Measurements from ENCODE around the gene EBPL. TPM values are rescaled to one million over a fixed set of nuclear protein-coding genes. Genes with fewer than 3 reads are reported as not detected.

Gene EBPL
- total RNA-seq, 1 experiment from 2014 or later, result 60.9 TPM

GRCh38 chr13:49731766-49732165 lies 40.5 kb upstream of the EBPL start:
- in situ Hi-C loops (cut with HindIII; ENCODE audit: low pct_unique_long_range_greater_than_20kb, low sequenced_read_pairs), result no loop called here
- ATAC-seq, result no peak
- no peak overlapping the region for H3K27ac ChIP-seq (ENCODE audit: low read length)
- peaks cover 4% of the 10 kb centered on the region for H3K36me3 ChIP-seq (ENCODE audit: control insufficient read depth, insufficient read depth, low read length)
- no TSS peak for BruUV-seq (replicated peaks)
- DNase-seq (ENCODE audit: low read depth, low spot score), result no peak
- POLR2A ChIA-PET, result no interaction called here
- CTCF ChIA-PET, result no interaction called here
- intact Hi-C loops (cut with micrococcal nuclease; ENCODE audit: unreplicated experiment), result no loop called here
- H3K9me3 ChIP-seq (ENCODE audit: control insufficient read depth, insufficient read depth, low read depth, low read length), result no peaks in the 10 kb centered on the region
- H3K4me1 ChIP-seq (ENCODE audit: control insufficient read depth, insufficient read depth, low read length), result no peaks in the 10 kb centered on the region
- H3K27me3 ChIP-seq (ENCODE audit: control insufficient read depth, insufficient read depth, low read length), result no peaks in the 10 kb centered on the region
- TF ChIP-seq SIN3A (IDR thresholded peaks at IDR 0.05; ENCODE audit: borderline replicate concordance, insufficient read depth, low read depth, low read length) (no peak), TCF7L2 (IDR thresholded peaks at IDR 0.05; ENCODE audit: low read depth, low read length) (no peak), POLR2AphosphoS5 (IDR thresholded peaks at IDR 0.05; ENCODE audit: low read depth, low read length) (no peak)
- TF ChIP-seq, protein P1, sequence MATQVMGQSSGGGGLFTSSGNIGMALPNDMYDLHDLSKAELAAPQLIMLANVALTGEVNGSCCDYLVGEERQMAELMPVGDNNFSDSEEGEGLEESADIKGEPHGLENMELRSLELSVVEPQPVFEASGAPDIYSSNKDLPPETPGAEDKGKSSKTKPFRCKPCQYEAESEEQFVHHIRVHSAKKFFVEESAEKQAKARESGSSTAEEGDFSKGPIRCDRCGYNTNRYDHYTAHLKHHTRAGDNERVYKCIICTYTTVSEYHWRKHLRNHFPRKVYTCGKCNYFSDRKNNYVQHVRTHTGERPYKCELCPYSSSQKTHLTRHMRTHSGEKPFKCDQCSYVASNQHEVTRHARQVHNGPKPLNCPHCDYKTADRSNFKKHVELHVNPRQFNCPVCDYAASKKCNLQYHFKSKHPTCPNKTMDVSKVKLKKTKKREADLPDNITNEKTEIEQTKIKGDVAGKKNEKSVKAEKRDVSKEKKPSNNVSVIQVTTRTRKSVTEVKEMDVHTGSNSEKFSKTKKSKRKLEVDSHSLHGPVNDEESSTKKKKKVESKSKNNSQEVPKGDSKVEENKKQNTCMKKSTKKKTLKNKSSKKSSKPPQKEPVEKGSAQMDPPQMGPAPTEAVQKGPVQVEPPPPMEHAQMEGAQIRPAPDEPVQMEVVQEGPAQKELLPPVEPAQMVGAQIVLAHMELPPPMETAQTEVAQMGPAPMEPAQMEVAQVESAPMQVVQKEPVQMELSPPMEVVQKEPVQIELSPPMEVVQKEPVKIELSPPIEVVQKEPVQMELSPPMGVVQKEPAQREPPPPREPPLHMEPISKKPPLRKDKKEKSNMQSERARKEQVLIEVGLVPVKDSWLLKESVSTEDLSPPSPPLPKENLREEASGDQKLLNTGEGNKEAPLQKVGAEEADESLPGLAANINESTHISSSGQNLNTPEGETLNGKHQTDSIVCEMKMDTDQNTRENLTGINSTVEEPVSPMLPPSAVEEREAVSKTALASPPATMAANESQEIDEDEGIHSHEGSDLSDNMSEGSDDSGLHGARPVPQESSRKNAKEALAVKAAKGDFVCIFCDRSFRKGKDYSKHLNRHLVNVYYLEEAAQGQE (IDR thresholded peaks at IDR 0.05; ENCODE audit: insufficient read depth in 1 of 2, low read depth in 2 of 2, low read length in 1 of 2), result no peak
- TF ChIP-seq, protein P2, sequence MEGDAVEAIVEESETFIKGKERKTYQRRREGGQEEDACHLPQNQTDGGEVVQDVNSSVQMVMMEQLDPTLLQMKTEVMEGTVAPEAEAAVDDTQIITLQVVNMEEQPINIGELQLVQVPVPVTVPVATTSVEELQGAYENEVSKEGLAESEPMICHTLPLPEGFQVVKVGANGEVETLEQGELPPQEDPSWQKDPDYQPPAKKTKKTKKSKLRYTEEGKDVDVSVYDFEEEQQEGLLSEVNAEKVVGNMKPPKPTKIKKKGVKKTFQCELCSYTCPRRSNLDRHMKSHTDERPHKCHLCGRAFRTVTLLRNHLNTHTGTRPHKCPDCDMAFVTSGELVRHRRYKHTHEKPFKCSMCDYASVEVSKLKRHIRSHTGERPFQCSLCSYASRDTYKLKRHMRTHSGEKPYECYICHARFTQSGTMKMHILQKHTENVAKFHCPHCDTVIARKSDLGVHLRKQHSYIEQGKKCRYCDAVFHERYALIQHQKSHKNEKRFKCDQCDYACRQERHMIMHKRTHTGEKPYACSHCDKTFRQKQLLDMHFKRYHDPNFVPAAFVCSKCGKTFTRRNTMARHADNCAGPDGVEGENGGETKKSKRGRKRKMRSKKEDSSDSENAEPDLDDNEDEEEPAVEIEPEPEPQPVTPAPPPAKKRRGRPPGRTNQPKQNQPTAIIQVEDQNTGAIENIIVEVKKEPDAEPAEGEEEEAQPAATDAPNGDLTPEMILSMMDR (IDR thresholded peaks at IDR 0.05), result no peak
- no peak overlapping the region for H3K4me3 ChIP-seq (ENCODE audit: low read depth in 2 of 2, low read length in 2 of 2)

DNA sequence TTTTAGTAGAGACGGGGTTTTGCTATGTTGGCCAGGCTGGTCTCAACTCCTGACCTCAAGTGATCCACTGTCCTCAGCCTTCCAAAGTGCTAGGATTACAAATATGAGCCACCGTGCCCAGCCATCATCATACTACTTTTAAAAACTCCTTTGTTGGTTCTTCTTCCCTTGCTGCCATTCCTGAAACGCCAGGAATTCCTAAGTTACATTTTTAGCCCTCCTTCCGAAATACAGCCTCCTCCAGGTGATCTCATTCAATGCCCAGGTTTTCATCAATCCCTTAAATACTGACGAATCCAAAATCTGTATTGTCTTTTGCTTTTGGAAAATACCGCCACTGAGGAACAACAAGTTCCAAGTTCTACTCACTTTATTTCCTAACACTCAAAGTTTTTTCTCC lies 25.3 kb upstream of the EBPL start:
- H3K27ac ChIP-seq (ENCODE audit: low read length), result no peak overlapping the region
- DNase-seq (ENCODE audit: low read depth, low spot score) (no peak), ATAC-seq (no peak)
- no peaks in the 10 kb centered on the region for H3K4me1 ChIP-seq (ENCODE audit: control insufficient read depth, insufficient read depth, low read length)
- no TSS peak for BruUV-seq (replicated peaks)
- in situ Hi-C loops (cut with HindIII; ENCODE audit: low pct_unique_long_range_greater_than_20kb, low sequenced_read_pairs) (no loop called here), intact Hi-C loops (cut with micrococcal nuclease; ENCODE audit: unreplicated experiment) (no loop called here)
- H3K4me3 ChIP-seq (ENCODE audit: low read depth in 2 of 2, low read length in 2 of 2), result no peak overlapping the region
- ChIA-PET CTCF (no interaction called here), POLR2A (no interaction called here)
- H3K9me3 ChIP-seq (ENCODE audit: control insufficient read depth, insufficient read depth, low read depth, low read length), result no peaks in the 10 kb centered on the region; the same call in 1 of the 2 replicates
- TF ChIP-seq POLR2AphosphoS5 (IDR thresholded peaks at IDR 0.05; ENCODE audit: low read depth, low read length), result no peak
- TF ChIP-seq, protein P1 (IDR thresholded peaks at IDR 0.05; ENCODE audit: insufficient read depth in 1 of 2, low read depth in 2 of 2, low read length in 1 of 2), result no peak
- no peak for TF ChIP-seq SIN3A (IDR thresholded peaks at IDR 0.05; ENCODE audit: borderline replicate concordance, insufficient read depth, low read depth, low read length)
- TF ChIP-seq, protein P2 (IDR thresholded peaks at IDR 0.05), result no peak
- TF ChIP-seq TCF7L2 (IDR thresholded peaks at IDR 0.05; ENCODE audit: low read depth, low read length), result no peak
- H3K36me3 ChIP-seq (ENCODE audit: control insufficient read depth, insufficient read depth, low read length), result peaks cover 14% of the 10 kb centered on the region; the same call in 1 of the 2 replicates
- no peaks in the 10 kb centered on the region for H3K27me3 ChIP-seq (ENCODE audit: control insufficient read depth, insufficient read depth, low read length)
